ENCODE measurements around the gene MOV10. TPM values are rescaled to one million over a fixed set of nuclear protein-coding genes. Genes with fewer than 3 reads are reported as not detected.

Gene MOV10, protein sequence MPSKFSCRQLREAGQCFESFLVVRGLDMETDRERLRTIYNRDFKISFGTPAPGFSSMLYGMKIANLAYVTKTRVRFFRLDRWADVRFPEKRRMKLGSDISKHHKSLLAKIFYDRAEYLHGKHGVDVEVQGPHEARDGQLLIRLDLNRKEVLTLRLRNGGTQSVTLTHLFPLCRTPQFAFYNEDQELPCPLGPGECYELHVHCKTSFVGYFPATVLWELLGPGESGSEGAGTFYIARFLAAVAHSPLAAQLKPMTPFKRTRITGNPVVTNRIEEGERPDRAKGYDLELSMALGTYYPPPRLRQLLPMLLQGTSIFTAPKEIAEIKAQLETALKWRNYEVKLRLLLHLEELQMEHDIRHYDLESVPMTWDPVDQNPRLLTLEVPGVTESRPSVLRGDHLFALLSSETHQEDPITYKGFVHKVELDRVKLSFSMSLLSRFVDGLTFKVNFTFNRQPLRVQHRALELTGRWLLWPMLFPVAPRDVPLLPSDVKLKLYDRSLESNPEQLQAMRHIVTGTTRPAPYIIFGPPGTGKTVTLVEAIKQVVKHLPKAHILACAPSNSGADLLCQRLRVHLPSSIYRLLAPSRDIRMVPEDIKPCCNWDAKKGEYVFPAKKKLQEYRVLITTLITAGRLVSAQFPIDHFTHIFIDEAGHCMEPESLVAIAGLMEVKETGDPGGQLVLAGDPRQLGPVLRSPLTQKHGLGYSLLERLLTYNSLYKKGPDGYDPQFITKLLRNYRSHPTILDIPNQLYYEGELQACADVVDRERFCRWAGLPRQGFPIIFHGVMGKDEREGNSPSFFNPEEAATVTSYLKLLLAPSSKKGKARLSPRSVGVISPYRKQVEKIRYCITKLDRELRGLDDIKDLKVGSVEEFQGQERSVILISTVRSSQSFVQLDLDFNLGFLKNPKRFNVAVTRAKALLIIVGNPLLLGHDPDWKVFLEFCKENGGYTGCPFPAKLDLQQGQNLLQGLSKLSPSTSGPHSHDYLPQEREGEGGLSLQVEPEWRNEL
- total RNA-seq, result 47.7 and 74.5 TPM in 2 replicates

DNA sequence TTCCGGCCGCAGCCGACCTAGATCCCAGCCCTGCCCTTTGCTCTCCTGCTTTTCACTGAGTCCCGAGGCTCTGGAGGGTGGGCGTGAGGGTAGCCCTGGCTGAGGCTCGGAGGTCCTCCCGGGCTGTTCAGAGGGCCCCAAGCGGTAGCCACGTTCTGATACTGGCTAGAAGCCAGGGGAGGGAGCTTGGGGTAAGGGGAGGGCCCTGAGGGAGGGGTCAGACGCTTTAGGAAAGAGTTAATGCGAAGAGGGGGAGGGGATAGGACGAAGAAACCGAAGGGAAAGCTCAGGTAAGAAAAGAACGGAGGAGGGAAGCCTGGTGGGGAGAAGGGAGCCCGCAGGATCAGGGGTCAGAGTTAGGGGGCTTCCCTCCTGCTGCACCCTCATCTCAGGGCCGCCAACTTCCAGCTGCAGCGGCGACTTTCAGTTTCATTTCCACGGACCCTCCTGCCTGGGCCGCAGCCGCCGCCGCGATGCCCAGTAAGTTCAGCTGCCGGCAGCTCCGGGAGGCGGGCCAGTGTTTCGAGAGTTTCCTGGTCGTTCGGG lies at the start of gene MOV10:
MOV10 (plus strand) TSS at position 220 of the 546 bp plus-strand sequence; CDS start at position 474, 254 bp downstream.

GRCh38 chr1:112706505-112707220 lies 32.2 kb downstream of the MOV10 start, which contains the start of gene RHOC:
Gene RHOC, minus strand, starts transcription at chr1:112707127. Its CDS starts 3,328 bp downstream, at chr1:112703799.

GRCh38 chr1:112715264-112716053 lies 41.0 kb downstream of the MOV10 start, which contains the start of gene PPM1J:
Gene PPM1J, minus strand, starts transcription at chr1:112715332. Its CDS starts 31 bp downstream, at chr1:112715301.

Other genes with a start within 250 kb of the MOV10 start
- gene WNT2B, start 165.7 kb upstream of the MOV10 start, total RNA-seq, result 0.50 and 0.74 TPM in 2 replicates
- gene ST7L, start 55.5 kb upstream of the MOV10 start, total RNA-seq, result 11.6 and 13.4 TPM in 2 replicates
- 190 and 206 TPM in 2 replicates for gene CAPZA1, start 54.8 kb upstream of the MOV10 start, total RNA-seq
- gene RHOC, start 32.5 kb downstream of the MOV10 start, total RNA-seq, result 589 and 632 TPM in 2 replicates
- gene PPM1J, start 40.7 kb downstream of the MOV10 start, total RNA-seq, result 1.5 and 2.5 TPM in 2 replicates